NCI-H2171 (cell line): Measurements from ENCODE around the gene APEX2.
"Not testable (repeated sequence)": the region's sequence is repeated elsewhere in the genome, so short reads cannot be mapped to it uniquely, and the experiment has no call there.

Experiments
- DNase-seq: peaks from one replicate; lab custom pipeline; 2025; lab: John Stamatoyannopoulos, UW

Gene APEX2, protein sequence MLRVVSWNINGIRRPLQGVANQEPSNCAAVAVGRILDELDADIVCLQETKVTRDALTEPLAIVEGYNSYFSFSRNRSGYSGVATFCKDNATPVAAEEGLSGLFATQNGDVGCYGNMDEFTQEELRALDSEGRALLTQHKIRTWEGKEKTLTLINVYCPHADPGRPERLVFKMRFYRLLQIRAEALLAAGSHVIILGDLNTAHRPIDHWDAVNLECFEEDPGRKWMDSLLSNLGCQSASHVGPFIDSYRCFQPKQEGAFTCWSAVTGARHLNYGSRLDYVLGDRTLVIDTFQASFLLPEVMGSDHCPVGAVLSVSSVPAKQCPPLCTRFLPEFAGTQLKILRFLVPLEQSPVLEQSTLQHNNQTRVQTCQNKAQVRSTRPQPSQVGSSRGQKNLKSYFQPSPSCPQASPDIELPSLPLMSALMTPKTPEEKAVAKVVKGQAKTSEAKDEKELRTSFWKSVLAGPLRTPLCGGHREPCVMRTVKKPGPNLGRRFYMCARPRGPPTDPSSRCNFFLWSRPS

GRCh38 chrX:54999717-55000598 lies at the start of gene APEX2:
Gene APEX2, plus strand, starts transcription at chrX:55000363. Its CDS starts 60 bp downstream, at chrX:55000423.
- peak; percentile 79 for DNase-seq

DNA sequence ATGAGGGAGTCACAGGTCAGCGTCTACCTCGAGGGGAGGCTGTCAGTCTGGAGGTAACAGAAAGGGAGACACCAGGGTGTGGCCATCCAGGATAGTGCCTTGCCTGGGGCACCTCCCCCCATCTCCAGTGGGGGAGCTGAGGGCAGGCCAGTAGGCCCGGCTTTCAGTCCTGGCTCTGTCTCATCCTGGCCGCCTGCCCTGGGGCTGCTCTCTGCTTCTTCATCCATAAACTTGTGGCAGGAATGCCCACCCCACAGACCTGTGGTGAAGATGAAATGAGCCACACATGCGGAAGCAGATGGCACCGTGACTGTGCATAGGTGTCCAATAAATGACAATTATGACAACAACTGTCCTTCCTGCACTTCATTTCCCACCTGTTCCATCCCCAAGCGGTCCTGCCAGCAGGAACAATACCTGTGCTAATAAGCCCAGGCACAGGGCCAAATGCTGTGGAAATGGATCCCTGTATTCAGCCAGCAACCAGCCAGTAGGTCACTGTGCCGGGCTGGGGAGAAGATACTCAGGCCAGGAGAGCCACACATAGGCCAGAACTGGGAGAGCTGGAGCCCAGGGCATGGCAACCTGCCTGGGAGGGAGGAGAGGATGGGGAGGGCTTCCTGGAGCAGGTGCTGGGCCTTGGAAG lies 49.3 kb upstream of the APEX2 start:
- no peak for DNase-seq

DNA sequence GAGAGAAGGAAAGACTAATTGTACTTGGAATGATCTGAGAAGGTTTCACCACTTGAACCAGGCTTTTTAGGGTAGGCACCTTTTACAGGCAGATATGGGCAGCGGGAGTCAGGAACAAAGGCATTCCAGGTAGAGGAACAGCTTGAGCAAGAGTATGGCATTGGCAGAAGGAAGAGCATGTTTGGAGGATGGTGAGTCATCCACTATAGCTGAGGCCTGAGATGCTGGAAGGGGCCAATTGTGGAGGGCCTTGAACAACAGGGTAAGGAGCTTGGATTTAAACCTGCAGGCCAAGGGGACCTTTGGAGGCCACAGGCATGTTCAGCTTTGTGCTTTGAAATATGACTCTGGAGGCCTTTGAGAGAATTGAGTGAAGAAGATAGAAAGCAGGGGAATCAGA lies 38.4 kb upstream of the APEX2 start:
- no peak for DNase-seq

GRCh38 chrX:54964766-54965497 lies 35.2 kb upstream of the APEX2 start:
- no peak for DNase-seq

DNA sequence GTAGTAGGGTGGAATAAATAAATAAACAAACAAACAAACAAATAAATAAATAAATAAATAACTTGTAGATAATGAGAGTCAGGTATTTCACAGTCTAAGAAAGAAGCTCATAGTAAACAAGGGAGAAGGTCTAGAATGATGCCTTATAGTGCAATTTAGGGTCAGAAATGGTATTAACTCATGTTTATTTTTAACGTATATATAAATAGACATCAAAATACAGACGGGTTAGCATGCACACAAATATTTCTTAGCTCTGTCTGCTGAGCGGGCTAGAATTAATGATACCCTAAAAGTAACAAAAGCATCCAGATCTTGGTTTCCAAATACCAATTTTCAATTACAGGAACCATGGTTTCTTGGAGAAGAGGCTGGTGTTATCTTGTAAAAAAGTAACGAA lies 22.8 kb upstream of the APEX2 start:
- no peak for DNase-seq

DNA sequence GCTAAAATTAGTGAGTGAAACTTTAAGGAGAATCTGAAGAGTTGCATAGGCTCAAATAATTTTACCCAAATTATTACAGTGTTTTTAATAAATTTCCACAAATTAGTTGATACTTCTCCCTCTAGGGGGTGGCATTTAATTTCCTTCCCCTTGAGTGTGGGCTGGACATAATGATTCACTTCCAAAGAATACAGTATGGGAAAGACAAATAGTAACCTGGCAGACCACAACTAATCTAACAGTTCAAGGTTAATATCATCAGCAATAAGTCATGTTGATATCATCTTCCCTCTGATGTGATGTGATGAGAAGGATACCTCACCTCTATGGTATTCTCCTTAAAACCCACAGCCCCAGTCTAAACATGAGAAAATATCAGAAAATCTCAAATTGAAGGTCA lies 21.7 kb upstream of the APEX2 start:
- no peak for DNase-seq

- no peak for DNase-seq
Observed at GRCh38 chrX:54979432-54979831, 20.7 kb upstream of the APEX2 start.

- DNase-seq: no peak
Observed at GRCh38 chrX:54980334-54980733, 19.8 kb upstream of the APEX2 start.

DNA sequence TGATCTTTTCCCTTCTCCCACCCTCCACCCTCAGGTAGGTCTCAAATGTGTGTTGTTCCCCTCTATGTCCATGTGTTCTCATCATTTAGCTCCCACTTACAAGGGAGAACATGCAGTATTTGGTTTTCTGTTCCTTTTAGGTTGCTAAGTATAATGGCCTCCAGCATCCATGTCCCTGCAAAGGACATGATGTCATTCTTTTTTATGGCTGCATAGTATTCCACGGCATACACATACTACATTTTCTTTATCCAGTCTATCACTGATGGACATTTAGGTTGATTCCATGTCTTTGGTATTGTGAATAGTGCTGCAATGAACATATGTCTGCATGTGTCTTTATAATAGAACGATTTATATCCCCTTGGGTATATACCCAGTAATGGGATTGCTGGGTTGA lies 16.9 kb upstream of the APEX2 start:
- not testable (repeated sequence) for DNase-seq

DNA sequence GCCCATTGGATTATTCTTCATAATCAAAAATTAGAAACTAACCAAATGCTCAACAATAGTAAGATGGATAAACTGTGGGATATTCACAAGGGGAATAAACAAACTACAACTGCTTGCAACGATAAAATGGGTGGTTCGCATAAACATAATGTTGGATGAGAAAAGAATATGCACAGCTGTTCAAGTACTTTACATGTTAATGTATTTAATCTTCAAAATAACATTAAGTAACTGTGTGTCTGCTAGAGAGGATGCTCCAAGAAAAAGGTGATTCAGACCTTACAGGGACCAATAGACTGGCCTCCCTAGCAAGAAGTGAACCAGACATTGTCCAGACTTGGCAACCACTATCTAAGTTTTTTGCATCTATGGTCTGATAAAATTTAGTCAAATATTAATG lies 8.5 kb upstream of the APEX2 start:
- DNase-seq: no peak

DNA sequence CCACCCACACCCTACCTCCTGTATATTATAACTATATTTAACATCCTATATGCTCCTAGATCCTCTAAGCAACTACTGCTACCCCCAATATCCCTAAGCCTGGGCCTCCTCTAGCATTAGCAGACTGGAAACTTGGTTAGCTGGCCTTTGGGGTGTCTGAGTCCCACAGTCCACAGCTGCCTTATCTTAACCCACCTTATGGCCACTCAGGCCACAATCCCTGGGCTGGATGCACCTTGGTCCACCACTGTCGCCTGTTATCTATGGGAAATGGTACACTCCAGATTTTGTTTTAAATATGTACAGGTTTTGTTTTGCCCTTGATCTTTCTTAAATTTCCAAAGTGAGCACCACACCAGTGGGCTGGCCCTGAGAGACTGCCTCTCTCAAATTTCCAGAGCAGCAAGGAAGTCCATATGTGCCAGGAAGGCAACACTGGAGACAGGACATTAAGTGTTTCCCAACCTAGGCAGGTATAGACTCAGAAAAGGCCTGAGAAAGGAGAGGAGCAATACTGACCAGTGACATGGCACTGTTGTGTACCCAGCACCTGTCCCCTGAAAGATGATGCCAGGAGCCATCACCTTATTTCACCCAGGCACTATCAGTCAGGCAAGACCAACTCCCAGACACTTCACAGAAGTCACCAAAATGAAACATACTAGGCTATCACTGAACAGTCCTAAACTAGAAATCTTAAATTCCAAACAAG lies 7.1 kb upstream of the APEX2 start:
- DNase-seq: no peak

DNA sequence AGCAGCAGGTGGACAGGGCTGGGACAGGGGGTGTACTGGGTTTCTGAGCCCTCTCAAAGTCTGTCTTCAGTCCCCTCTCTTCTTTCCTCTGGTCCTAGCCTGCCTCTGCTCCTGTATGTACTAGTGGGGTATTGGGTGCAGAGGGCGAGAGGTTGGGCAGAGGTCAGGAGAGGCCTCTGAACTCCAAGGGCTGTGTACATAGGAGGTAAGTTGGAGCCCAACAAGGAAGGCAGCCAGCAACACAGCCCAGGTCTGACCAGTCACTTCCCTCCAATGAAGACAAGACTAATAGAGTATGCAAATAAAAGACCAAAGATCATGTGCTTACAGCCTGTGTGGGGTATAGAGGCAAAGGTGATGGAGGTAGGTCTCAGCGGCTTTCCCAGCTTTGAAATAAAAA lies 6.1 kb upstream of the APEX2 start, which contains the start of gene PFKFB1:
Gene PFKFB1, minus strand, starts transcription at position 90 of the 400 bp plus-strand sequence. CDS start 181 bp downstream, outside the sequence.
- DNase-seq: no peak

- DNase-seq: no peak
Observed at GRCh38 chrX:54994668-54995351, 5.4 kb upstream of the APEX2 start.

DNA sequence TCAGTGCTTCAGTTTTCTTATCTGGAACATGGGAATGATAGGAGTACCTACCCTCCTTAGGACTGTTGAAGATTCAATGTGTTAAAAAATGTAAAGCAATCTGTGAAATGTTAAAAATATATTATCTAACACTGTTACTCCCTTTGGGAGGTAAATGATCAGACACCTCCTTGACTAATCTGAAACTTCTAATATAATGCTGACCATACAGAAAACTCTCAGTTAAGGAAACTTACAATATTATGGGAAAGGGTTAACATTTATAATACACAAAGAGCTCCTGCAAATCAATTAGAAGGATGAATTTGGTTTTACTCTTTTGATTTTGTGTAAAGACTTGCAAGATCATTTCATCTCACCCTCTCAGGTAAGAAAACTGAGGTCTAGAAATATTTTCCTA lies 4.5 kb upstream of the APEX2 start:
- DNase-seq: no peak

GRCh38 chrX:55004231-55004630 lies 4.1 kb downstream of the APEX2 start:
- no peak for DNase-seq

GRCh38 chrX:55005256-55005655 lies 5.1 kb downstream of the APEX2 start:
- DNase-seq: no peak

DNA sequence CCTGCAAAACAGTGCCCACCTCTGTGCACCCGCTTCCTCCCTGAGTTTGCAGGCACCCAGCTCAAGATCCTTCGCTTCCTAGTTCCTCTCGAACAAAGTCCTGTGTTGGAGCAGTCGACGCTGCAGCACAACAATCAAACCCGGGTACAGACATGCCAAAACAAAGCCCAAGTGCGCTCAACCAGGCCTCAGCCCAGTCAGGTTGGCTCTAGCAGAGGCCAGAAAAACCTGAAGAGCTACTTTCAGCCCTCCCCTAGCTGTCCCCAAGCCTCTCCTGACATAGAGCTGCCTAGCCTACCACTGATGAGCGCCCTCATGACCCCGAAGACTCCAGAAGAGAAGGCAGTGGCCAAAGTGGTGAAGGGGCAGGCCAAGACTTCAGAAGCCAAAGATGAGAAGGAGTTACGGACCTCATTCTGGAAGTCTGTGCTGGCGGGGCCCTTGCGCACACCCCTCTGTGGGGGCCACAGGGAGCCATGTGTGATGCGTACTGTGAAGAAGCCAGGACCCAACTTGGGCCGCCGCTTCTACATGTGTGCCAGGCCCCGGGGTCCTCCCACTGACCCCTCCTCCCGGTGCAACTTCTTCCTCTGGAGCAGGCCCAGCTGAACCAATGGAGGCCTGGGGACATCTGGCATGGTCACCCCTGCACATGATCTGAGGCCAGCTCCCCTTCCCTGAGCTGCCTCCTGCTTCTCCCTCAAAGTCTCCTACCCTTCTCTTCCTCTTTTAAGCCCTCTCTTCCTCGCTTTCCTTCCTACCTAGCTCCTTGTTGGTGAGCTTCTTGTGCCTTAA lies 6.9 kb downstream of the APEX2 start:
- DNase-seq: no peak

DNA sequence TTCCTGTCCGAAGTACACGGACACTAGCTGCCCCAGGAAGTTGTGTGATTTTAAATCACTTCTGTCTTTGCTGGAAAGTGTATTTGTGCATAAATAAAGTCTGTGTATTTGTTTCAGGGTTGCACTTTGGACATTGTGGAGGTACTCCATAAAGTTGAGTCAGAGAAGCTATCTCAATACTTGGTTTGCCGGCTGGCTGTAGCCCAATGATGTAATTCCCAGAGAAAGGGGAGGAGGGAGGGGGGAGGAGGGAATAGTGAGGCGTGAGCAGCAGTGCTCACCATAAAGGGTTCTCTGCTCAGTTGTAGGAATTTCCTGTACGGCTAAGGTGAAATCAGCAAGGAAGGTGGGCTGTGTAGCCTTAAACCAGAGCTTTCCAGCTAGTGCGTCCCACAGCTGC lies 7.5 kb downstream of the APEX2 start:
- no peak for DNase-seq

DNA sequence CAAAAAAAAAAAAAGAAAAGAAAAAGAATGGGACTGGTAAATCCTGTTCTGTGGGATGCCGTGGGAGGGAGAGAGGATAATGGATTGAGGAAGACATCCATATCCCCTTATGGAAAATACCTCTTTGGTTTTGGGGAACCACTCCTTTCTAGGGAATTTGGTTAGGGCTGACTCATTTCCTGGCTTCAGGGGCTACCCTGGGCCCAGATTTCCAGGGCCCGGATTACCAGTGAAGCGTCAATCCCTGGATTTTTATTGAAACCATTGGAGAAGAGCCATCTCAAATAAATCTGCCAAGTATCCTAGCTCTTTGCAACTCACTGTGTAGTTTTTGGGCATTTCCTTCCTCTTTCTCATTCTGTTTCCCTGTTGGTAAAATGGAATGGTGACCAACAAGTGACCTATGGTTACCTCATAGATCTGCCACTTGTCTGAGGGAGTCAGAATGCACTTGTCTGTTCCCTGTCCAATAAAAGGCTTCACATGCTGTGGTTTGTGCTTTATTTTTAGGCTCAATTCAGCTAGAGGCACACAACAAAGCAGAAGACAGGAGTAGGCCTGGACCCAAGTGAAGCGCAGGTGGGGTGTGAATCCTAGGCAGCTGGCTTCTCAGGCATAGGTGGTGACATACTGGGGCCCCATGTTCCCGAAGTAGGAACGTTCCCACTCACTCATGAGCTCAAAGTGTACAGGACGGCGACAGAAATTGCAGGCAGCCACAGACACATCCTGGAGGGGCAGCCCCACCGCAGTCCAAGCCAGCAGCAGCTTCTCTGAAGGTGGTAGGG lies 8.6 kb downstream of the APEX2 start:
- no peak for DNase-seq
